ES-I3 (cell line): Measurements from ENCODE around the gene FAM241A.
"Not testable (repeated sequence)": the region's sequence is repeated elsewhere in the genome, so short reads cannot be mapped to it uniquely, and the experiment has no call there.

Experiments used
- H3K36me3 ChIP-seq: 2 replicates; pipeline ENCODE4 v1.6.1; 2013; ENCODE audit warnings: mild to moderate bottlenecking, low read length, control low read depth, moderate library complexity; ENCODE audit not compliant: insufficient read depth
- H3K4me1 ChIP-seq: 2 replicates; pipeline ENCODE4 v1.6.1; 2013; ENCODE audit warnings: mild to moderate bottlenecking, control low read depth, low read length; ENCODE audit not compliant: insufficient read depth
- H3K9ac ChIP-seq: 2 replicates; pipeline ENCODE4 v1.6.1; 2013; ENCODE audit warnings: low read depth, mild to moderate bottlenecking, low read length, moderate library complexity
- H3K9me3 ChIP-seq: 2 replicates; pipeline ENCODE4 v1.6.1; 2013; ENCODE audit warnings: mild to moderate bottlenecking, low read length, moderate library complexity; ENCODE audit not compliant: control insufficient read depth, insufficient read depth

The FAM241A gene

DNA sequence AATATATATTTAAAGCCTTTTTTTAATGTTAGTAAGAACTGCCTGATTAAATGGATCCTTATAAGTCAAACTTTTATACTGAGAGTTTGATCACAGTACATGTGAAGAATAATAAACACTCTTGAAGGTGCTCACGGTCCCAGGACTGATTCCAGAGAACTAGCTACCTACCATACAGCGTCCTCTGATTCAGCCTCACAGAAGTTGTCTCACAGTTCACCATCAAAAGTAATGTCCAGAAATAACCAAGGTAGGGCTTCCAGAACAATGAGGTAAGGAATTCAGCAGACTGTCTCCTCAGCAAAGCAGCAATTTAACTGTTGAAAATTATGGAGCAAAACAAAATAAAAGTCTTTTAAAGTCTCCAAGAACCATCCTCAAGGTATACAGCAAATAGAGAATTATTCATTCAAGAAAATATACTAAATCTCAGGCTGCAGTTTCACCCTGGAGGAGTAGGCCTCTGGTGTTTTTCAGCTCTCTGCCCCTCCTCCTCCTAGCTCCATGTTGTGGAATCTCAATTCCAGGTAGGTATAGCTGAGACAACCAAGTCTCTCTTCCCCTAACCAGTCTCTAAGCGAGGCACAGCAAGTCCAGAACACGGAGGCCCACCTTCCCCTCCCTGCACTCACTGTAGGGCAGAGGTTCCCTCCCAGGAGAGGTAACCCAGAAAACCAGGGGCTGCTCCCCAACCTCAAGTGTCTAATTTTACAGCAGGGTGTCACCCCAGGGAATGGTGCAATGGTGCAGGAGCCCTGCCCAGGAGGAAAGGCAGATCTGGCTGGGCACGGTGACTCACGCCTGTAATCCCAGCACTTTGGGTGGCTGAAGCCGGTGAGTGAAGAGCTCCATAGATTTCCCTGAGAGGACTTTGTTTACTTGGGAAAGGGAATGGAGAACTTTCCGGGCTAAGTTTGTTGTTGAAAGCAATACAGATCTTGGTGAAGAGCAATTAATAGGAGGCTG is 28.6 kb downstream of the FAM241A start:
- no peaks in the 10 kb centered on the region for H3K9me3 ChIP-seq
- H3K9ac ChIP-seq: no peak overlapping the region
- H3K36me3 ChIP-seq: no peaks in the 10 kb centered on the region
- no peaks in the 10 kb centered on the region for H3K4me1 ChIP-seq

DNA sequence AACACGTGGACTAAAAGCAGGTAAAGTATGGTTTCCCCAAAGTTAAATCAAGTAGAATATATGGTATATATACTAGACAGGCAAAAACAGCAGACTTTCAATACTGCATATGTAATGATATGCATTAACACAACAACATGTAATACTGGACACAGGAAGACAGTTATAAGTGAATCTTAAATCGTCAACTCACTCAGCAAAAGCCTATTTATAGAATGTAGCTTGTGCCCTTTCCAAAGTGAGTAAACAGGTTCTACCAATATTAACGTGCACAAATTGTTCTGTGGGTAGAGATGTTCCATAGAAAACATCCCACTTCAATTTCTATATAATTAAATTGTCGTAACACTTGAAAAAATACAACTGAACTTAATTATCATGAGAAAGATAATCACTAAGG is 30.6 kb downstream of the FAM241A start:
- no peak overlapping the region for H3K9ac ChIP-seq

DNA sequence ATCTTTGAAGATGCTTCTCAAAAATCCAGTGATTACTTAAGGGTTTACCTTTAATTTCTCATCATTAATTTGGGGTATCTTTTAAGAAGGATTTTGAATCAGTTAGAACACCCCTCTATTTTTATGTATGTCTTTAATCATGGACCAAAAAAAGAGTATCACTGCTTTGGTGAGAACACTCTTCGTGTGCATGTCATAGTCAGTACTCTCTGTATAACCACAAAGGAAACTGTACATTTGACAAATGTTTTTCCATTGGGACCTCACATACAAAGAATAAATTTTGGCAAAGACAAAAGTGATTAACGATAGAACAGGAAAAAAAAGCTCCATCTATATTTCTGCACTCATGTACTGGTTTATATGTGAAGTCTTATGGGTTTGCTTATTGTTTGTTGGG is 31.3 kb downstream of the FAM241A start:
- Histone ChIP-seq H3K36me3 (no peaks in the 10 kb centered on the region), H3K9ac (no peak overlapping the region), H3K4me1 (no peaks in the 10 kb centered on the region), H3K9me3 (no peaks in the 10 kb centered on the region)

More for the DNA sequence above, 30.6 kb downstream of the FAM241A start:
- Histone ChIP-seq H3K9me3 (no peaks in the 10 kb centered on the region), H3K36me3 (no peaks in the 10 kb centered on the region), H3K4me1 (no peaks in the 10 kb centered on the region)

- H3K36me3 ChIP-seq, H3K4me1 ChIP-seq, H3K9me3 ChIP-seq, H3K9ac ChIP-seq: not testable (repeated sequence)
Observed at GRCh38 chr4:112178741-112179140, 33.5 kb downstream of the FAM241A start.

GRCh38 chr4:112181358-112182000 is 36.2 kb downstream of the FAM241A start:
- no peaks in the 10 kb centered on the region for H3K9me3 ChIP-seq
- H3K4me1 ChIP-seq: no peaks in the 10 kb centered on the region; the same call in 1 of the 2 replicates
- H3K9ac ChIP-seq: no peak overlapping the region
- no peaks in the 10 kb centered on the region for H3K36me3 ChIP-seq

DNA sequence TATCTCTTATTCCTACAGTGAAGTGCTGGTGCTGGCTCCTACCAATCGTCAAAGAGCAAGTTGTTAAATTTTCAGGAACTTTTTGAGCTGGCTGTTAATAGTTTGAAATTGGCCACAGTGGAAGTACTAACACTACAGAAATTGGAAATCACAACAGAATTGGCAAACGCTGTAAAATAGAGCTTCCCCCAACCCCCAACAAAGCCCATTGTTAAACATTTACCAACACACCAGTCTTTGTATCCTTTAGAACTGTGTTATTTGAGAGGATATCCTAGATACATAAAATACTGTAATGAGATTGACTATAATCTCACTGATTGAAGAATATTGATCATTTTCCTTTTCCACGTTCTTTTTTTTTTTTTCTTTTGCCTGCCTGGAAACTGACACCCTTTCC is 37.4 kb downstream of the FAM241A start:
- H3K4me1 ChIP-seq: no peaks in the 10 kb centered on the region; the same call in 1 of the 2 replicates

DNA sequence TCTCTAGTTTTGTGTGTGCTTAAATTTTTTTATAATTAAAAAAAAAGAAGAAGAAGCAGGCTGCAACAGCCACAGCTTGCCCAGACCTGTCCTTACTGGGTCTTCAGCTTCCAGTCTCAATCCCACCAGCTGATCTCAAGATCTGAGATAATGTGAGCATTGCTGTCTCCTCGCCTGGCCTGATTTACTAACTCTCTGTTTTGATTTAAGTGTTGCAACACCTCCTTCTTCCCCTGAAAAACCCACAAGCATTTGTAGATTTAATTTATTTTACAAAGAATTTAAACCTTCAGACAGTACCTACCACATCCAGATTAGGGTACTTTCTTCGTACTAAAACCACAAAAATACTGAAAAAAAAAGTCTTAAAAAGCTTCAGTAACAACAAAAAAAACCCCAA is 38.0 kb downstream of the FAM241A start:
- H3K9ac ChIP-seq: no peak overlapping the region
- H3K4me1 ChIP-seq: no peaks in the 10 kb centered on the region; the same call in 1 of the 2 replicates
- no peaks in the 10 kb centered on the region for H3K9me3 ChIP-seq
- no peaks in the 10 kb centered on the region for H3K36me3 ChIP-seq

More for the DNA sequence above, 37.4 kb downstream of the FAM241A start:
- Histone ChIP-seq H3K36me3 (no peaks in the 10 kb centered on the region), H3K9ac (no peak overlapping the region), H3K9me3 (no peaks in the 10 kb centered on the region)

GRCh38 chr4:112184438-112184837 is 39.2 kb downstream of the FAM241A start:
- Histone ChIP-seq H3K9ac (no peak overlapping the region), H3K36me3 (no peaks in the 10 kb centered on the region)

GRCh38 chr4:112185334-112185733 is 40.1 kb downstream of the FAM241A start:
- Histone ChIP-seq H3K4me1 (no peaks in the 10 kb centered on the region; the same call in 1 of the 2 replicates), H3K36me3 (no peaks in the 10 kb centered on the region), H3K9ac (no peak overlapping the region), H3K9me3 (no peaks in the 10 kb centered on the region)

More at GRCh38 chr4:112184438-112184837, 39.2 kb downstream of the FAM241A start:
- Histone ChIP-seq H3K9me3 (no peaks in the 10 kb centered on the region), H3K4me1 (no peaks in the 10 kb centered on the region; the same call in 1 of the 2 replicates)

DNA sequence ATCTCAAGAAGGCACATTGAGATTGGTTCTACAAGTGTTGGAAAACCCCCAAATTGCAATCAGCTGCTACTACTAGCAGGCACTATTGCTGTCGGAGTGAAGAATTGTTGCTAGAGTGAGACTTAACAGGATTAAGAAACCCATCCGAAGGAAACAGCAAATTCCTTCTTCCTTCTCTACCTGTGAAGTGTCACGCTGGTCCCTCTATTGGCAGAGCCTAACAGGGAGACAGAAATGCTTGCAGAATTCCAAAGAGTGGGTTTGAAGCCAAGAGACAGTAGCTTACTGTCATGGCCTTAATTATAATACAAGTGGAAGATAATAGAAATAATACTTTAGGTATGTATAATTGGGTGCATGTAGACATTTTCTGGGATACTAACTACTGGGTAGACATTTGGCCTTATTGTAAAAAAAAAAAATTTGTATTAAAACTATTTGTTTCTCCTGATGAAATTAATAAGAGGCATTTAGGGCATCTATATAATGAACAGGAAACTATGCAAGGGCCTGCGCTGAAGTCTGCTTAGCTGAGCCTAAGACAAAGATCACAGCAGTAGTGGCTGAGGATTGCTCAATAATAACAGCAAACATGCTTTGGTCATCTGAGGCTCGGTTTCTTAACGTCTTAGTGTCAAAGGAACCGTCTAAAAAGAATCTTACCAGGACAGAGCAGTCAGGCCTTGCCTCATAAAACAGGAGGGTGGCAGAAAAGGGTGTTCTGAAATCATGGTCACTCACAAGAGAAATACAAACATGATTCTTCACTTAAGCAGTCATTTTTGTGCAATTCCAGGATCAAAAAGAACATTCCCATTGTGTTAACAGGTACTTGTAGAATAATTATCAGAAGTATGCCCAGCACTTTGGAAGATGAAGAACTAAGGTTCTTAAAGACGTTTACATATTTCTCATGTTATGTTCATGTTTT is 40.8 kb downstream of the FAM241A start:
- Histone ChIP-seq H3K9me3 (no peaks in the 10 kb centered on the region), H3K9ac (no peak overlapping the region), H3K4me1 (no peaks in the 10 kb centered on the region; the same call in 1 of the 2 replicates), H3K36me3 (no peaks in the 10 kb centered on the region)

- Histone ChIP-seq H3K9ac (no peak overlapping the region), H3K9me3 (no peaks in the 10 kb centered on the region), H3K36me3 (no peaks in the 10 kb centered on the region), H3K4me1 (no peaks in the 10 kb centered on the region)
Observed at GRCh38 chr4:112189754-112190153, 44.5 kb downstream of the FAM241A start.

DNA sequence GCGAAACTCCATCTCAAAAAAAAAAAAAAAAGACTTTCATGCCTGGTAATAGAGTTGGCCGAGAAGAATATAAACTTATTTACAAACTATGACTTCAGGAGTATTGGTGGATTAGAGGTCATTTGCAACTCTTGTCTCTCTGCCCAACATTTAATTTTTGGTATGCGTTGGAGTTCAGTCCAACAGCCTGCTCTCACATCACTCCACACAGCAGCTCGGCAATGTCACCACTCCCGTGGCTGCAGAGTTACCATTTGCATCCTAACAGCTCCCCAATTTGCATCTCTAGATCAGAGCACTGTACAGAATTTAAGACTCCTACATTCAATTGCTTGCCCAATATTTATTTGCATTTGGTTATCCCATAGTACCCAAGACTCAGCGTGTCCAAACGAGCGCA is 45.4 kb downstream of the FAM241A start:
- H3K36me3 ChIP-seq: no peaks in the 10 kb centered on the region
- no peak overlapping the region for H3K9ac ChIP-seq
- no peaks in the 10 kb centered on the region for H3K4me1 ChIP-seq
- H3K9me3 ChIP-seq: no peaks in the 10 kb centered on the region

GRCh38 chr4:112196461-112196860 is 51.2 kb downstream of the FAM241A start:
- H3K36me3 ChIP-seq: no peaks in the 10 kb centered on the region
- no peaks in the 10 kb centered on the region for H3K9me3 ChIP-seq
- H3K9ac ChIP-seq: no peak overlapping the region
- H3K4me1 ChIP-seq: no peaks in the 10 kb centered on the region

- H3K4me1 ChIP-seq: peaks cover 5% of the 10 kb centered on the region; the same call in 1 of the 2 replicates
- no peaks in the 10 kb centered on the region for H3K36me3 ChIP-seq
- H3K9me3 ChIP-seq: no peaks in the 10 kb centered on the region
- H3K9ac ChIP-seq: no peak overlapping the region
Observed at GRCh38 chr4:112199041-112199440, 53.8 kb downstream of the FAM241A start.
